ENCODE results near the gene DYSF.

The DYSF gene

DNA sequence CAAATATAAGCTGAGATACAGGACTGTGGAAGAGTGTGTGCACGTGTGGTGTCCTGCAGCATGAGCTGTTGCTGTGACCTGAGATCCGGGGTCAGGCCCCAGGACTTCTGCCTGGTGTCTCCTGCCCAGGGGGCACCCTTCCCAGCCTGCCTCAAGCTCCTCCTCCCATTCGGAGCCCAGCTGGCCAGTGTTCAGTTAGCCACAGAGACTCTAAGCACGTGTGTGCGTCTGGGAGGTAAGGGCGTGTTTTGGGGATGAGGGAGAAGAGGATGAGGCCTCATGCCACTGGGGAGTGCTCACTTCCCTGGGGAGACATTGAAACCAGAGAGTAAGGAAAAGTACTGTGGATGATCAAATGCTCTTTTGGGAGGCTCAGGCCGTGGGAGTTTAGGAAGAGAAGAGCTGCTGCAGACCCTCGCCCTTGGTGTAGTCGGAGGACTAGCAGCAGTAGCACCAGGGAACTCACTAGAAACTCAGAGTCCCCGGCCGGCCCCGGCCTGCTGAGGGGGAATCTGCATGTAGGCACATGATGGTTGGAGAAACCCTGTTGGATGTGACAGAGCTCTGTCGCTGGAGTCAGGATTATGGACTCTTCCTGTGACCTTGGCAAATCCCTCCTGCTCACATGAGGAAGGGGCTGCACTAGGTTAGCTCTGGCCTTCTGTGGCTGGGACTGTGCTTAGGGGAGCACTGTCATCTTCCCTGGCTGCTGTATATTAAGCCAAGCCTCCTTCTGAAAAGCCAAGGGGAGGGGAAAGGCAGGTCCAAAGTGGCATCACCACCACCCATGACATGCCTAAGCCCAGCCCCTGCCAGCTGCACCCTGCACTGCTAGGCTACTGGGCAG is 231.1 kb downstream of the DYSF start:
- no peak for DNase-seq

GRCh38 chr2:71685073-71685848 is 231.9 kb downstream of the DYSF start:
- no peak for DNase-seq

DNA sequence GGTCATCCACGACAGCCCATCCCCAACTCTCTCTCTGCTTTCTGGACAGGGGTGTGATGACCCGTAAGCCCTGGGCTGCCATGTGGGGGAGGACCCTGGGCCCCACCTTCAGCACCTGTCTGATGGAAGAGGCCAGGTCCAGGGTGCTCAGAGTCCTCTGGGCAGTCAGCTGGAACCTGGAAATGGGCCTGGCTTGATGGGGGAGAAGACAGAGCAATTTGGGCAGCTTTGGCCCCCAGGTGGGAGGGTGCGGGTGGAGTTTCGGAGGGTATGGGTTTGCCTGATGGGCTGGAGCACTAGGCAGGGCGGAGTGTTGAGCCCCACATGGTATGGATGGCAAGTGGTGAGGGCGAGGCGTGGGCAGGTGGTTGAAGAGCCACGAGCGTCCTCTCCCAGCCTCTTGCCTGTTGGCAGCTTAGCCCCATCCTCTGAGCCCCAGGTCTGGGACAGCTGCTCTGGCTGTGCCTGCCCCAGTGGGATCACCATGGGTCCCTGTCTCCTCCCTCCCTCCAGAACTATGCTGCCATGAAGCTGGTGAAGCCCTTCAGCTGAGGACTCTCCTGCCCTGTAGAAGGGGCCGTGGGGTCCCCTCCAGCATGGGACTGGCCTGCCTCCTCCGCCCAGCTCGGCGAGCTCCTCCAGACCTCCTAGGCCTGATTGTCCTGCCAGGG is 232.7 kb downstream of the DYSF start:
- DNase-seq: no peak

- DNase-seq: no peak
Observed at GRCh38 chr2:71686781-71687180, 233.4 kb downstream of the DYSF start.

DNA sequence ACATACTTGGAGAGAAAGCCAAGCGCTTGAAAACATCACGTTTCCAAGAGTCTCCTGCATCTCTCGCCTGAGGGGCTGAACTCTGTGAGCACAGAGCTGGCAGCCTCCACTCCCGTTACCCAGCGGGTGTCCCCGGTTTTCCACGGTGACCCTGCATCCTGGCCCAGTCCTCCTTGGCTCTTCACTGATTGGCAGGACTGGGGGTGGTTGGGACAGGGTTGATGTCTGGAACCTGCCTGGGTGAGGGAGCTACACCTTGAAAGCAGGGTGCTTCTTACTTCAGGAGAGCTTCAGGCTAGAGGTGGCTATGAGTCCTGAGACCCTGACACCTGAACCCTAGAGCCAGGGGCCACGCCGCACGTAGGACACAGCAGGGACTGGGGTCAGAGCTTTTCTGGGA is 234.1 kb downstream of the DYSF start:
- DNase-seq: no peak

DNA sequence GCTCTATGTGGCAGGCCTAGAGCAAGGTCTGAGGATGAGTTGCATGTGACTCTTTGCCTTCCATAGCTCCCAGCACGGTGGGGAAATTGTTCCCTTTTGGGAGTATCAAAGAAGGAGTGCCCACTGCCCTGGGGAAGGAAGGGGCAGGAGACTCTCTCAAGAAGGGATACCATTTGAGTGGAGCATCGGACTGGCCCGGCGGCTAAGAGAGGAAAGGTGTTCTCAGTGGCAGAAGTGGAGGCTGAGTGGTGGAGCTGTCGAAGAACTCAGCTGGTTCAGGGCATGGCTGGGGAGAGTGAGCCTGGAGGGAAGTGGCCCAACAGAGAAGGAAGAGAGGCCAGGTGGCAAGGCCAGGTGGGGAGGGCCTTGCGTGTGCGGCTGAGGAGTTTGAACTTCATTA is 235.2 kb downstream of the DYSF start:
- DNase-seq: no peak

DNA sequence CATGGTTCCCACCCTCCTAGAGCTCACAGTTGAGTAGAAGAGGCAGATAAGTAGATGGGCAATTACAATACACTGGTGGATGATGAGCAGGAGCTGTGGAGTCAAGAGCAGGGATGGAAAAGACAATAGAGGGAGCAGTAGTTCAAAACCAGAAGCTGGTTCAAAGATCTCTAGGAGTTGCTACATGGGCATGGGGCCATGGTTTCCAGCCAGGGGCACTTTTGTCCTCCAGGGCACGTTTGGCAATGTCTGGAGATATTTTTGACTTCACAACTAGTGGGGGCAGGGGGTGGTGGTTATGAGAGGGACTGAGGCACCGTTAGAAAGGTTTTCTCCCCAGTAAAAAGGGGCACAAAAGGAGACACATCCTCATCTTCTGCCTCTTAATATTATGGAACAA is 236.0 kb downstream of the DYSF start:
- no peak for DNase-seq

GRCh38 chr2:71689968-71690834 is 236.8 kb downstream of the DYSF start:
- DNase-seq: no peak

- DNase-seq: no peak
Observed at GRCh38 chr2:71690876-71691475, 237.6 kb downstream of the DYSF start.

DNA sequence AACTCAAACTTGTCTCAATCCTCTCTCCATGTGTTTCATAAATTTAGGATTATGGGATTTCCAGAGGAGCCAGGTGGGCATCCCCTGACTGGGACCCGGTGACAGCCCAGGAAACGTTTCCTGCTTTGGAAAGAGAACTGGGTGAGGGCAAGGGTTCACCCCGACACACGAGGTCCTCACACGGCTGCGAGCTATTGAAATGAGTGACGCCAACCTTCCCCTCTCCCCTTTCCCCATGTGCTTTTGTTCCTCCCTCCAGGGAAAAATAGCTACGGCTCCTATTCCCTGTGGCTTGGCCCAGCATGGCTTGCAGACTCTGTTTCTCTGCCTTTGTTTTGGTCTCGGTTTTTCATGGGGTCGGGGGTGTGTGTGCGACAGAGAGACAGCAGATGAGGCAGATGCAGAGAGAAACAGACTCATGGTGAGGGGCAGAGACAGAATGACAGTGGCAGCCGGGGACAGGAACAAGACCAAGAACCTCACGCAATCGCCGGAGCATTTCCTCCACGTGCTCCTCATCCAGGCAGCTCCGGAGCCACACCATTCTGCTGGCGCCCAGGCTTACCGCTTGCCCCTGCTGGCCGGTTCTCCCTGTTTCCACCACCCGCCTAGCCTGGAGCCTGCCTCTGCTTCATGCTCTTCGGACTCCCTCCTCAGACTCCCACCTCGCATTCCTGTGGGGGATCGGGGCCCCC is 238.5 kb downstream of the DYSF start:
- DNase-seq: no peak

DNA sequence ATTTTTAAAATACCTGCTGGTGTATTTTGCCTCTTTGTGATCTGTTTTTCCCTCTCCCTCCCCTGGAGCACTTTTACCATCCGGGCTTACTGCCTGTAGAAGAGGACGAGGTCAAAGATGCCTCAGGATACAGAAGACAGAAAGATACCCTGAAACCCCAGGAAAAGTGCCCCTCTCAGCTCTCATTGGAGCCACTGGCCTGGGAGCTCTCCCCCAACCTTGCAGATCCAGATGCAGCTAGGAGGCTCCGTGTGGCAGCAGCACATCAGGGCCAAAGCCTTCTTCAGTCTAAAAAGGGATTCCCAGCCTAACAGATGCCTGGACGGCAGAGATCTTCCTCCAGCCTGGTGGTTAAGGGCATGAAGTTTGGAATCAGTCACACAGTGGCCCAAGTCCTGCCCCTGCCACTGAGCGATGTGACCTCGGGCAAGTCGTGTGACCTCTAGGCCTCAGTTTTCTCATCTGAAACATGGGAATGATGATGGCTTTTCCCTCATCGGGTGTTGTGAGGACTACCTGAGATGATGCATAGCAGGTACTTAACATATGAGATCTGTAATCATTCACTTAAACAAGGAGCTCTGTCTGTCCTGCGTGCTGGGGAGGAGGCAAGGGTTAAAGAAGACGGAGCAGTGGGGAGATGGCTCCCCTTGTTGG is 239.4 kb downstream of the DYSF start:
- DNase-seq: no peak

- DNase-seq: no peak
Observed at GRCh38 chr2:71693286-71694270, 240.2 kb downstream of the DYSF start.

DNA sequence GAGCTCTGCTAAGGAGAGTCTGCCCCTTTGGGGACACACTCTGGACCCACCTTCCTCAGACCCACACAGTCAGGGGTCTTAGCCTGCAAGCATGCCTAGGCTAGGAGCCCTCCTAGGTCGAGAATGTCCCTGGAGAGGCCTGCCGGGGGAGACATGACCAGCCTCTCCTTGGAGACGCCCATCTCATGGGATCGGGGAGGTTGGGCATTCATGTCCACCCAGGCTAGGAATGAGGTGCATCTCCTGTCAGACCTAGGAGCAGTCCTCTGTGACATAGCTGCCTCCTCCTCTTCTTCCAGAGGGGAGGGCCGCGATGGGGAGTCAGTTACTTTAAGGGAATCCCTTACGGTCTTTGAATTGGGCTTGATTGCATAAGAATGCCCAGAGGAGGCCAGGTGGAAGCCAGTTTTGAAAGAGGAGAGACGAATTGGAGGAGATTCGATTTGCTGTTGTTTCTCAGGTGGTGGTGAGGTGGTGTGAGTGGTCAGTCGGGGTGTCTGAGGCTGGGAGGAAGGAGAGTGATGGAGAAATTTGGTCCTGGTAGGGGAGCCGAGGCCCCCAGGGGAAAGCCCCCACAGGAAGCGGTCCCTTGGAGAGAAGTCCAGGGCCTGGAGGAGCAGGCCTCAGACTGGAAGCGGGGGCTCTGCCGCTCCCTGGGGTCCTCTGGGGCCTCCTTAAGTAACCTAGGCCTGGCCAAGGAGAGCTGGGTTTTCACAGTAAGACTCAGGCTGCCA is 241.3 kb downstream of the DYSF start:
- DNase-seq: no peak

DNA sequence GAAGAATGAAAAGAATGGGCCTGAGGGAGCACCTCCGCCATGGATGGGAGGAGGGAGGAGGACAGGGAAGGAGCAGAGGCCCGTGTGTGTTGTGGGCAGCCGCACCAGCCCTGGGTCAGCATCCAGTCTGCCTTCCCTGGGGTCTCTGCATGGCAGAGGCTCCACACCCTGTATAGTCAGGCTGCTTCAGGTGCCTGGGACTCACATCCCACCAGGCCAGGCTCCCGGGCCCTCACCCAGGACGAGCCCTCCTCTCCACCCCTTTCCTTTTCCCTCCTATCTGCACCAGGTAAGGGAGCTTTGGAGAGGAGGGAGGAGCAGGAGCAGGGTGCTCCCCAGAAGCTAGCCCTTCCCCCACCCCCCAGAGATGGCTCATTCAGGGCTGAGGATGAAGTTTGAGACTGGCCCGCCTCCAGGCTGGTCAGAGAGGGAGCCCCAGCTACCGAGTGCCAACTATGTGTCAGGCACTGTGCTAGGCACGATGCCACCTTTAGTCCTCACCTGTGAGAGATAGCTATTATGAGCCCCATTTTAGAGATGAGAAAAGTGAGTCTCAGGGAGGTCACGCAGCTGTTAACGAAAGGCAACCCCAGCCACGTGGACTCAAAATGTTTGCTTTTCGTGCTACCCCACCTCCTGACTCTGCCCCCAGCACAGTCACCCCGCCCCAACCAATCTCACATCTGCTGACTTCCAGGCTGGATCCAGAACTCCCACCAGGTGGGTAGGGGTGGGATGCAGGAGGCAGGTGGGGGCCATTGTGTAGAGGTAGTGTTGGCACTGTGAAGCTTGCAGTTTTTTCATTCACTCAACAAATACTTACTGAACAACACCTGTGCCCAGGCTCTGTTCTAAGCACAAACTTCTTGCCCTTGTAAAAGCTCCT is 242.1 kb downstream of the DYSF start:
- DNase-seq: no peak

DNA sequence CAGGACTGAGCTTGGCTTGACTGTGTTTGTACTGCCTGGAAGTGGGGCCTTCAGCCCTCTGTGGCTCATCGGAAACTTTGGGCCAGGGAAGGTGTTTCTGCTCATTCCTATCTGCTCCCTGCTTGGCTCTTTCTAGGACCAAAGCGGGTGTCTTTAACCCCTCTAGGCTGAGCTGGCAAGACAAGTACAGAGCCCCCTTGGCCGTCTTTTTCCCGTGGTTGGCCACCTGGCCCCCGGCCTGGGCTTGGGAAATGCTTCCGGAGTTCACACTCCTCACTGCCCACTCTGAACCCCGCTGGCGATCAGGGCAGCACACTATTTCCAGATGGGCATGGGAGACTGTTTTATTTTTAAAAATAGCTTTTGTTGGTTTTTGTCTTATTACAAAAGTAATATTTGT is 243.0 kb downstream of the DYSF start:
- DNase-seq: no peak

- DNase-seq: peak; percentile 10
Observed at GRCh38 chr2:71697106-71698004, 244.0 kb downstream of the DYSF start.

DNA sequence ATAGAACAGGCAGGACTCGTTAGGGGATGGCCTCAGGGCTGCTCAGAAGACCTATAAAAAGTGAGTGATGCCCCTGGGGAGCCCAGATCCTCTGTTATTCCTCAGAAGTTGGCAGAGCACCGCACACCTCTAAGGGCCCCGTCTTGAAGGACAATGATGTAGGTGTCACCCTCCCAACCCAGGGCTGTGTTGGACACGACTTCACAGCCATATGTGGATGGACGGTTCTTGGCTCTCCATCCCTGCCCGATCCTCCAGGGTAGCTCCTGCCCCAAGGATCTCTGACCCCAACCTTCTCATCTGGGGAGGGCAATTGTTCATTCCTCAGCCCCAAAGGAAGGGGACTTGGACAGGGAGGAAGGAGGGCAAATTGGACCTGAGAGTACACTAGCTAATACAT is 246.1 kb downstream of the DYSF start:
- no peak for DNase-seq

Data from DMS79 (cell line).